HG03460 (cell line): ENCODE results near the gene BCR.

ENCODE experiments used
- ATAC-seq: cut with Tn5 transposase; IDR thresholded peaks from one replicate; pipeline ENCODE4 v1.9.1; 2021; ENCODE audit not compliant: unreplicated experiment

Gene BCR

GRCh38 chr22:23150762-23151161 is 29.5 kb upstream of the BCR start:
- no peak for ATAC-seq

GRCh38 chr22:23151827-23152226 is 28.5 kb upstream of the BCR start:
- ATAC-seq: no peak

- ATAC-seq: no peak
These were observed 27.8 kb upstream of the BCR start for GRCh38 chr22:23152238-23153114.

GRCh38 chr22:23153994-23154393 is 26.3 kb upstream of the BCR start:
- no peak for ATAC-seq

- ATAC-seq: no peak
These were observed 25.8 kb upstream of the BCR start for GRCh38 chr22:23154461-23154860.

- ATAC-seq: no peak
These were observed 25.2 kb upstream of the BCR start for GRCh38 chr22:23155143-23155542.

GRCh38 chr22:23155831-23156230 is 24.5 kb upstream of the BCR start:
- no peak for ATAC-seq

GRCh38 chr22:23156286-23156685 is 24.0 kb upstream of the BCR start:
- ATAC-seq: no peak

- ATAC-seq: no peak
These were observed 22.5 kb upstream of the BCR start for GRCh38 chr22:23157560-23158515.

GRCh38 chr22:23158516-23159290 is 21.6 kb upstream of the BCR start:
- no peak for ATAC-seq

GRCh38 chr22:23159291-23159630 is 21.0 kb upstream of the BCR start:
- ATAC-seq: no peak

- no peak for ATAC-seq
These were observed 19.3 kb upstream of the BCR start for GRCh38 chr22:23161029-23161428.

GRCh38 chr22:23161574-23161973 is 18.7 kb upstream of the BCR start:
- ATAC-seq: no peak

- ATAC-seq: no peak
These were observed 16.6 kb upstream of the BCR start for GRCh38 chr22:23163665-23164064.

- no peak for ATAC-seq
These were observed 16.2 kb upstream of the BCR start for GRCh38 chr22:23164091-23164490.

- no peak for ATAC-seq
These were observed 14.1 kb upstream of the BCR start for GRCh38 chr22:23166042-23166831.

GRCh38 chr22:23166841-23167616 is 13.3 kb upstream of the BCR start:
- no peak for ATAC-seq

- ATAC-seq: no peak
These were observed 11.8 kb upstream of the BCR start for GRCh38 chr22:23168391-23169042.

- ATAC-seq: no peak
These were observed 11.3 kb upstream of the BCR start for GRCh38 chr22:23169043-23169406.
